AG04450 (cell line): ENCODE measurements around the gene SAP30BP. TPM values are rescaled to one million over a fixed set of nuclear protein-coding genes. Genes with fewer than 3 reads are reported as not detected.

Experiments used
- CTCF ChIA-PET: fragments of 300-600, 350-600 bp; formaldehyde crosslinking; extraction: SDS; loops from one replicate; lab custom pipeline; 2022; ENCODE audit warnings: antibody characterized with exemption, inconsistent platforms; lab: Charles Lee
- POLR2A ChIA-PET: fragments of 350-600 bp; formaldehyde crosslinking; extraction: SDS; loops from one replicate; lab custom pipeline; 2021; ENCODE audit warnings: antibody characterized with exemption, inconsistent platforms; lab: Yijun Ruan, JAX
- DNase-seq: peaks from one replicate; pipeline ENCODE4 v3.0.0-alpha.2; 2011; ENCODE audit warnings: low read depth, low spot score
- H3K27ac ChIP-seq: one replicate; pipeline ENCODE4 v1.5.1; 2012; ENCODE audit warnings: low read depth, low read length, control low read depth
- H3K27me3 ChIP-seq: one replicate; pipeline ENCODE4 v1.6.0; 2012; ENCODE audit warnings: low read length; ENCODE audit not compliant: control insufficient read depth, insufficient read depth
- H3K4me3 ChIP-seq: 2 replicates; pipeline ENCODE4 v1.5.1; 2011; ENCODE audit warnings: mild to moderate bottlenecking, low read depth, low read length, control low read depth
- H3K9me3 ChIP-seq: 2 replicates; pipeline ENCODE4 v1.5.1; 2012; ENCODE audit warnings: low read length; ENCODE audit not compliant: control insufficient read depth, insufficient read depth
- CTCF ChIP-seq: IDR thresholded peaks from 2 replicates; pipeline ENCODE4 v1.5.1; 2011; ENCODE audit warnings: low read depth, low read length, control low read depth, inconsistent platforms
- polyA plus RNA-seq: library from polyadenylated mRNA; depleted of rRNA; stranded (reverse); fragments of >200 nt; gene quantifications from 2 replicates; pipeline ENCODE4 v1.2.3, GENCODE V29; 2011

Gene SAP30BP
- polyA plus RNA-seq, 1 experiment = 75.4 TPM

- ChIA-PET CTCF (interaction anchor here (0.5 to 2.3 kb wide), 6 partner anchors 9 to 105 kb away, joined by 3 to 23 read pairs (median 10); partner anchors contain the start of gene SMIM5), POLR2A (interaction anchor here (0.6 to 0.7 kb wide), 2 partner anchors 22 to 42 kb away, joined by 4 to 6 read pairs; no protein-coding TSS in a partner anchor)
- no peak for DNase-seq
- TF ChIP-seq CTCF = no peak
- Histone ChIP-seq H3K27me3 (peaks cover 8% of the 10 kb centered on the region), H3K9me3 (no peaks in the 10 kb centered on the region; the same call in 1 of the 2 replicates), H3K27ac (no peak overlapping the region), H3K4me3 (no peak overlapping the region)
These were observed 71.2 kb downstream of the SAP30BP start for GRCh38 chr17:75738218-75738802.

DNA sequence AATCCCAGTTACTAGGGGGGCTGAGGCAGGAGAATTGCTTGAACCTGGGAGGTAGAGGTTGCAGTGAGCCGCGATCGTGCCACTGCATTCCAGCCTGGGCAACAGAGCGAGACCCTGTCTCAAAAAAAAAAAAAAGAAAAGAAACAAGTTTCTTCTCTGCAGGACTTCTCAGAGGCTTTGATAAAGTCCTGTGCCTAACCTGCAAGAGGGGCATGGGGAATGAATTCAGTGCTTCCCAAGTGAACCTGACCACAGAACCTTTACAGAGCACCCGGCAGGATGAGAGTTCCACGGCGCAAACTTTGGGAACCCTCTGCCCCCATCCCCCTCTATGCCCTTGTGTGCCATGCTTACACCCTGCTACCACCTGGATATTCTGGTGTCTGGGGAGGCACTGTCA lies 72.0 kb downstream of the SAP30BP start:
- H3K9me3 ChIP-seq = no peaks in the 10 kb centered on the region; the same call in 1 of the 2 replicates
- ChIA-PET POLR2A (no interaction called here), CTCF (interaction anchor here (0.6 to 2.3 kb wide), 3 partner anchors 9 to 14 kb away, joined by 3 to 23 read pairs (median 15); no protein-coding TSS in a partner anchor)
- TF ChIP-seq CTCF = no peak
- no peak overlapping the region for H3K27ac ChIP-seq
- peaks cover 8% of the 10 kb centered on the region for H3K27me3 ChIP-seq
- no peak for DNase-seq
- no peak overlapping the region for H3K4me3 ChIP-seq

GRCh38 chr17:75739801-75740200 lies 72.7 kb downstream of the SAP30BP start:
- TF ChIP-seq CTCF = no peak
- H3K9me3 ChIP-seq = no peaks in the 10 kb centered on the region; the same call in 1 of the 2 replicates
- no peak overlapping the region for H3K4me3 ChIP-seq
- H3K27me3 ChIP-seq = peaks cover 8% of the 10 kb centered on the region
- ChIA-PET CTCF (interaction anchor here (1.2 kb wide), 1 partner anchor 10 kb away, joined by 4 read pairs; no protein-coding TSS in a partner anchor), POLR2A (no interaction called here)
- DNase-seq = no peak
- H3K27ac ChIP-seq = no peak overlapping the region

DNA sequence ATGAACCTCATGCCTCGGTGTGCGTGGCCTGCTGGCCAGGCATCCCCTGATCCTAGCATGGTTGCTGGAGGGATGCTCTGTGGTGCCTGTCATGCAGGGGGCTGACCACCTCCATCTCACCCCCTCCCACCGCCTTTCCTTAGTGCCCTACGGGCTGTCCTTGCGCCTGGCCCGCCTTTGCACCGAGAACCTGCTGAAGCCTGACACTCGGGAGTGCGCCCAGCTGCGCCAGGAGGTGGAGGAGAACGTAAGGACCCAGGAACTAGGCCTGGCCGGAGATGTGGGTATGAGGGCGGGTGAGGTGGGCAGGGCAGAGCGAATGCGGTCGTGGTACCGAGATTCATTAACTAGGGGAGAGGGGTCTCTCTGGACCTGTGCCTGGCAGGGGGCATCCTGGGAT lies 73.1 kb downstream of the SAP30BP start:
- H3K27ac ChIP-seq = no peak overlapping the region
- CTCF ChIA-PET = interaction anchor here (1.2 kb wide), 1 partner anchor 9 kb away, joined by 4 read pairs; no protein-coding TSS in a partner anchor
- TF ChIP-seq CTCF = no peak
- POLR2A ChIA-PET = no interaction called here
- H3K9me3 ChIP-seq = no peaks in the 10 kb centered on the region; the same call in 1 of the 2 replicates
- H3K4me3 ChIP-seq = no peak overlapping the region
- peaks cover 8% of the 10 kb centered on the region for H3K27me3 ChIP-seq
- DNase-seq = no peak

DNA sequence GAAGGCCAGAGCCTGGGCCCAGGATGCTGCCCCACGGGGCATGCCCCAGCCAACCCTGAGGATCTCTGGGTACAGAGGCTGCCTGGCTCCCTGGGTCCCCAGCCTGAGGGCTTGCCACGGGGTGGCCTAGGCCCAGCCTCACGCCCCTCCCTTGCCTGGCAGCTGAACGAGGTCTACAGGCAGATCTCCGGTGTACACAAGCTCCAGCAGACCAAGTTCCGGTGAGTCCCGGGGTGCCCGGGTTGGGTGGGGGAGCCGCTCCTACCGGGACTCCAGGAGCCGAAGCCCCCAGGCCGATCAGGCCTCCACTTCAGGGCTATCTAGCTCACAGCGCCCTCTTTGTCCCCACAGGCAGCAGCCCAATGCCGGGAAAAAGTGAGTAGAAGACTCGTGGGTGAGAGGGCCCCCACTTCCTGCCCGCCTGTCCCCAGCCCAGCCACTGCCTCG lies 73.5 kb downstream of the SAP30BP start:
- no peaks in the 10 kb centered on the region; the same call in 1 of the 2 replicates for H3K9me3 ChIP-seq
- no peak for TF ChIP-seq CTCF
- H3K27me3 ChIP-seq = peaks cover 8% of the 10 kb centered on the region
- CTCF ChIA-PET = interaction anchor here (0.6 to 1.5 kb wide), 3 partner anchors 9 to 427 kb away, joined by 3 to 5 read pairs (median 4); no protein-coding TSS in a partner anchor
- H3K27ac ChIP-seq = no peak overlapping the region
- POLR2A ChIA-PET = no interaction called here
- H3K4me3 ChIP-seq = no peak overlapping the region
- no peak for DNase-seq
